SK-MEL-5 (cell line): ENCODE results near the gene KBTBD4. TPM values are rescaled to one million over a fixed set of nuclear protein-coding genes. Genes with fewer than 3 reads are reported as not detected.
"Not testable (repeated sequence)": the region's sequence is repeated elsewhere in the genome, so short reads cannot be mapped to it uniquely, and the experiment has no call there.

Experiments
- DNase-seq: peaks from one replicate; pipeline ENCODE4 v3.0.0-alpha.2; 2016; ENCODE audit warnings: low read depth, low spot score
- in situ Hi-C: cut with HindIII; loops from 2 replicates; pipeline ENCODE4 v1.10.0; 2016; ENCODE audit warnings: low sequenced_read_pairs, high pct_unique_total_duplicates, low pct_unique_long_range_greater_than_20kb
- small RNA-seq, 2 experiments: library from RNA; depleted of rRNA; stranded (forward); fragments of <200 nt; gene quantifications; one replicate each; pipeline ENCODE3, GENCODE V24; 2014
- total RNA-seq: library from RNA; depleted of rRNA; stranded (reverse); fragments of >200 nt; shearing (Covaris generic); gene quantifications from 2 replicates; pipeline ENCODE4 v1.2.3, GENCODE V29; 2014; rRNA removed

Gene KBTBD4
- total RNA-seq, 1 experiment from 2014 or later, result 26.5 TPM

GRCh38 chr11:47539681-47540039 lies 39.1 kb downstream of the KBTBD4 start:
- in situ Hi-C loops, result no loop called here
- no peak for DNase-seq

GRCh38 chr11:47538741-47539565 lies 39.8 kb downstream of the KBTBD4 start:
- no peak for DNase-seq
- in situ Hi-C loops, result no loop called here

- no peak for DNase-seq
These were observed 41.9 kb downstream of the KBTBD4 start for GRCh38 chr11:47536915-47537314.

GRCh38 chr11:47534704-47535251 lies 44.0 kb downstream of the KBTBD4 start:
- in situ Hi-C loops, result no loop called here
- DNase-seq, result no peak

More at GRCh38 chr11:47536915-47537314, 41.9 kb downstream of the KBTBD4 start:
- in situ Hi-C loops, result no loop called here

- in situ Hi-C loops, result no loop called here
- DNase-seq, result no peak
These were observed 45.0 kb downstream of the KBTBD4 start for GRCh38 chr11:47533690-47534151.

- no peak for DNase-seq
- in situ Hi-C loops, result no loop called here
These were observed 46.1 kb downstream of the KBTBD4 start for GRCh38 chr11:47532597-47533213.

GRCh38 chr11:47531666-47532065 lies 47.1 kb downstream of the KBTBD4 start:
- in situ Hi-C loops, result no loop called here

GRCh38 chr11:47530721-47531120 lies 48.0 kb downstream of the KBTBD4 start:
- DNase-seq, in situ Hi-C loops: not testable (repeated sequence)

More at GRCh38 chr11:47531666-47532065, 47.1 kb downstream of the KBTBD4 start:
- no peak for DNase-seq

- in situ Hi-C loops, result no loop called here
These were observed 48.8 kb downstream of the KBTBD4 start for GRCh38 chr11:47529951-47530350.

GRCh38 chr11:47527186-47527585 lies 51.6 kb downstream of the KBTBD4 start:
- in situ Hi-C loops, result no loop called here
- DNase-seq, result no peak

More at GRCh38 chr11:47529951-47530350, 48.8 kb downstream of the KBTBD4 start:
- no peak for DNase-seq

GRCh38 chr11:47526032-47526431 lies 52.7 kb downstream of the KBTBD4 start:
- in situ Hi-C loops, DNase-seq: not testable (repeated sequence)

GRCh38 chr11:47524291-47524874 lies 54.4 kb downstream of the KBTBD4 start:
- peak; percentile 21 for DNase-seq
- in situ Hi-C loops, result no loop called here

- in situ Hi-C loops, result no loop called here
- DNase-seq, result peak; percentile 71
These were observed 55.1 kb downstream of the KBTBD4 start for GRCh38 chr11:47523490-47524225.

Small RNAs within 50 kb of the gene (small RNA-seq; reads per million reads assigned to genes)
- 0 reads per million in 2 experiments for gene RN7SL652P
- gene RNU5E-10P, result 0 to 0.02 reads per million in 2 experiments

Other genes with a start within 250 kb of the KBTBD4 start
- gene MYBPC3, start 226.3 kb downstream of the KBTBD4 start, total RNA-seq, result not detected in 2 replicates
- not detected in 2 replicates for gene SPI1, start 200.4 kb downstream of the KBTBD4 start, total RNA-seq
- 34.9 and 38.6 TPM in 2 replicates for gene SLC39A13, start 170.4 kb downstream of the KBTBD4 start, total RNA-seq
- 152 and 165 TPM in 2 replicates for gene PSMC3, start 152.5 kb downstream of the KBTBD4 start, total RNA-seq
- gene RAPSN, start 129.8 kb downstream of the KBTBD4 start, total RNA-seq, result not detected in 2 replicates
- gene CELF1, start 25.8 kb downstream of the KBTBD4 start, total RNA-seq, result 86.7 and 95.1 TPM in 2 replicates
- 70.7 and 76.8 TPM in 2 replicates for gene PTPMT1, start 13.4 kb downstream of the KBTBD4 start, total RNA-seq
- gene NDUFS3, start 104 bp upstream of the KBTBD4 start, total RNA-seq, result 134 and 156 TPM in 2 replicates
- gene FAM180B, start 7.7 kb upstream of the KBTBD4 start, total RNA-seq, result 0.63 and 0.85 TPM in 2 replicates
- gene C1QTNF4, start 15.4 kb upstream of the KBTBD4 start, total RNA-seq, result not detected in 2 replicates
- gene MTCH2, start 63.6 kb upstream of the KBTBD4 start, total RNA-seq, result 154 and 227 TPM in 2 replicates
- gene AGBL2, start 136.4 kb upstream of the KBTBD4 start, total RNA-seq, result 1.5 and 4.3 TPM in 2 replicates
- gene FNBP4, start 188.4 kb upstream of the KBTBD4 start, total RNA-seq, result 37.8 and 38.7 TPM in 2 replicates